Suprapubic skin (tissue), 4 donors: ENCODE data around the gene LSM6.

Experiments used
- EP300 ChIP-seq: sonication (generic); formaldehyde crosslinking; IDR thresholded peaks from one replicate; pipeline ENCODE4 v1.6.1; 2017; ENCODE audit warnings: antibody characterized with exemption
- POLR2A ChIP-seq, 2 donors: fragments of 450-650 bp; IDR thresholded peaks; one replicate each; pipeline ENCODE4 v1.6.1; 2017; ENCODE audit warnings: antibody characterized with exemption in 2 of 2, mild to moderate bottlenecking in 2 of 2, moderate library complexity in 2 of 2
- POLR2AphosphoS5 ChIP-seq, 3 donors: sonication (generic); formaldehyde crosslinking; IDR thresholded peaks; one replicate each; pipeline ENCODE4 v1.6.1; 2017; ENCODE audit warnings: antibody characterized with exemption in 3 of 3
- TF ChIP-seq, protein P1 (sequence below), 2 donors: fragments of 200-600 bp in 1 of 2; fragments of 450-650 bp in 1 of 2; sonication (generic) in 1 of 2; IDR thresholded peaks; one replicate each; pipeline ENCODE4 v1.5.1; 2016 to 2019; ENCODE audit warnings: antibody characterized with exemption in 2 of 2, mild to moderate bottlenecking in 1 of 2, moderate library complexity in 1 of 2

GRCh38 chr4:146194212-146194611 is 18.7 kb downstream of the LSM6 start:
- TF ChIP-seq POLR2A (IDR thresholded peaks at IDR 0.05) = no peak
- TF ChIP-seq, protein P1, sequence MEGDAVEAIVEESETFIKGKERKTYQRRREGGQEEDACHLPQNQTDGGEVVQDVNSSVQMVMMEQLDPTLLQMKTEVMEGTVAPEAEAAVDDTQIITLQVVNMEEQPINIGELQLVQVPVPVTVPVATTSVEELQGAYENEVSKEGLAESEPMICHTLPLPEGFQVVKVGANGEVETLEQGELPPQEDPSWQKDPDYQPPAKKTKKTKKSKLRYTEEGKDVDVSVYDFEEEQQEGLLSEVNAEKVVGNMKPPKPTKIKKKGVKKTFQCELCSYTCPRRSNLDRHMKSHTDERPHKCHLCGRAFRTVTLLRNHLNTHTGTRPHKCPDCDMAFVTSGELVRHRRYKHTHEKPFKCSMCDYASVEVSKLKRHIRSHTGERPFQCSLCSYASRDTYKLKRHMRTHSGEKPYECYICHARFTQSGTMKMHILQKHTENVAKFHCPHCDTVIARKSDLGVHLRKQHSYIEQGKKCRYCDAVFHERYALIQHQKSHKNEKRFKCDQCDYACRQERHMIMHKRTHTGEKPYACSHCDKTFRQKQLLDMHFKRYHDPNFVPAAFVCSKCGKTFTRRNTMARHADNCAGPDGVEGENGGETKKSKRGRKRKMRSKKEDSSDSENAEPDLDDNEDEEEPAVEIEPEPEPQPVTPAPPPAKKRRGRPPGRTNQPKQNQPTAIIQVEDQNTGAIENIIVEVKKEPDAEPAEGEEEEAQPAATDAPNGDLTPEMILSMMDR (IDR thresholded peaks at IDR 0.05) = no peak
- TF ChIP-seq EP300 = no peak
- no peak for TF ChIP-seq POLR2AphosphoS5 (IDR thresholded peaks at IDR 0.05)
